Occipital lobe (tissue), 2 donors: ENCODE measurements around the gene PARP15. TPM values are rescaled to one million over a fixed set of nuclear protein-coding genes. Genes with fewer than 3 reads are reported as not detected.
"Not testable (repeated sequence)": the region's sequence is repeated elsewhere in the genome, so short reads cannot be mapped to it uniquely, and the experiment has no call there.

Experiments used
- DNase-seq: peaks from one replicate; lab custom pipeline; 2025; lab: John Stamatoyannopoulos, UW
- total RNA-seq: library from RNA; depleted of rRNA; stranded (reverse); fragments of >200 nt; gene quantifications from one replicate; pipeline ENCODE4 v1.2.3, GENCODE V29; 2014

Gene PARP15
- total RNA-seq, 1 donor from 2014 or later = not detected

- no peak for DNase-seq
Observed at GRCh38 chr3:122618614-122619013, 41.2 kb downstream of the PARP15 start.

- DNase-seq = no peak
Observed at GRCh38 chr3:122619040-122619439, 41.6 kb downstream of the PARP15 start.

GRCh38 chr3:122620399-122620798 is 42.9 kb downstream of the PARP15 start:
- no peak for DNase-seq

- DNase-seq = no peak
Observed at GRCh38 chr3:122621112-122621511, 43.7 kb downstream of the PARP15 start.

GRCh38 chr3:122623031-122623829 is 45.8 kb downstream of the PARP15 start:
- DNase-seq = no peak

- no peak for DNase-seq
Observed at GRCh38 chr3:122626515-122627180, 49.2 kb downstream of the PARP15 start.

- DNase-seq = no peak
Observed at GRCh38 chr3:122627301-122627700, 49.9 kb downstream of the PARP15 start.

- no peak for DNase-seq
Observed at GRCh38 chr3:122628567-122628966, 51.1 kb downstream of the PARP15 start.

GRCh38 chr3:122629763-122630162 is 52.3 kb downstream of the PARP15 start:
- no peak for DNase-seq

GRCh38 chr3:122635789-122636188 is 58.3 kb downstream of the PARP15 start:
- no peak for DNase-seq

GRCh38 chr3:122636697-122637096 is 59.2 kb downstream of the PARP15 start:
- no peak for DNase-seq

GRCh38 chr3:122640437-122640999 is 63.1 kb downstream of the PARP15 start:
- no peak for DNase-seq

- no peak for DNase-seq
Observed at GRCh38 chr3:122642935-122643334, 65.5 kb downstream of the PARP15 start.

- no peak for DNase-seq
Observed at GRCh38 chr3:122646146-122646988, 68.9 kb downstream of the PARP15 start.

GRCh38 chr3:122651233-122651907 is 73.9 kb downstream of the PARP15 start:
- DNase-seq = not testable (repeated sequence)

- not testable (repeated sequence) for DNase-seq
Observed at GRCh38 chr3:122651962-122652361, 74.5 kb downstream of the PARP15 start.

GRCh38 chr3:122658336-122658735 is 80.9 kb downstream of the PARP15 start:
- DNase-seq = not testable (repeated sequence)

GRCh38 chr3:122660297-122660974 is 83.0 kb downstream of the PARP15 start:
- no peak for DNase-seq

- no peak for DNase-seq
Observed at GRCh38 chr3:122661633-122662032, 84.2 kb downstream of the PARP15 start.

- no peak for DNase-seq
Observed at GRCh38 chr3:122662505-122662904, 85.1 kb downstream of the PARP15 start.
